HG02759 (cell line): ENCODE data around the gene FBXL17.

Experiments
- ATAC-seq: cut with Tn5 transposase; IDR thresholded peaks from one replicate; pipeline ENCODE4 v1.9.1; 2021; ENCODE audit warnings: mild to moderate bottlenecking, moderate library complexity; ENCODE audit not compliant: unreplicated experiment

The FBXL17 gene

DNA sequence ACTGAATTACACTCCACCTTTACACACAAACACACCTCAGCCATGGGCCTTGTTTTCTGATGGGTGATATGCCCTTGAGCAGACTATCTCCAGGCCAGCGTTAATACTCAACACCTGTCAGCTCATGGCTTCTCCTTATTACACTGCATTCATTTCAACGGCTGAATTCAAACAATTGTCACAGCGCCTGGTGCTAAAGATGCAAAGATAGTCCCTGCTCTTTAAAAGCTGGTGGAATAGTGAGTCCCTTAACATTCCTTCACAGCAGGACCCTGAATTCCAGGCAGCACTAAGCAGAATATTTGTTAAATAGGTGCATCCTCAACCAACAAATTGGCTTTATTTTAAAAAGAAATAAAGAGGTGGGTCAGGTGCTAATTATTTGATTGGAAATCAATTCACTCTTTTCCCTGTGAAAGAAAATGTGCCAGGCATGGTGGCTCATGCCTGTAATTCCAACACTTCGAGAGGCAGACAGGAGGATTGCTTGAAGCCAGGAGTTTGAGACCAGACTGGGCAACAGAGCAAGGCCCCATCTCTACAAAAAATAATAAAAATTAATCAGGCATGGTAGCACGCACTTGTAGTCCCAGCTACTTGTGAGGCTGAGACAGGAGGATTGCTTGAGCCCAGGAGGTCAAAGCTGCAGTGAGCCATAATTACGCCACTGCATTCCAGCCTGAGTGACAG lies 555.4 kb downstream of the FBXL17 start:
- no peak for ATAC-seq

DNA sequence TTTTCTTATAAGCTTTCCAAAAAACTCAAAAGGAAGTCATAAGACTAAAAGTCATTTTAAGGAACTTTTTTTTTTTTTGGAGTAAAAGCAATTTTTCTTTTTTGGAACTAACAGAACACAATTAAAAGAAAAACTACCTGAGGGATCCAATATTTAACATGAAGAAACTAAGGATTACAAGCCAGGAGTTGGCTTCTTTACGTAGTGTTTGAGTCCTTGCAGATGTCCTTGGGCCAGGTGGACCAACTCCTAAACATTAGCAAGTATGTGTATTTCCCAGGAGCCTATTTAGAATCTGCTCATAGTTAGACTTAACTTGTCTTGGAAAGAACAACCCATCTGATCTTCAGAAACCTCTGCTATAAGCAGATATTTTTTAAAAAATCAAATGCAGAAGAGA lies 557.1 kb downstream of the FBXL17 start:
- no peak for ATAC-seq

DNA sequence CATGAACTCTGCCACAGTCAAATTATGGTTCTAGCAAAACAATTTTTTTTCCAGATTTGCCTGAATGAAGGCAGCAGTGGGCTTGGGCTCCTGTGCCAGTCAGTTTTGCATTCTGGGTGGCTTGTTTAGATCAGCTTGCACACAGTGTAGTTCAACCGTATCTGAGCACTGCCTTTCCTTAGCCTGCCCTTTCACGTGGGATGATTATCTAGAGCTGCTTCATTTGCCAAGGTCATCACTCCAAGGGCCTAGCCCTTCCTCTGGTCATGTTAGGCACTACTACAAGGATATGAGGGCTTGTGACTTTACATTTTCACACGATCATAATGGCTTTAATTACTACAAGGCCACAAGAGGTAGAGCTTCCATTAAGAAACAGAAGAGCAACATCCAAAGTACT lies 560.6 kb downstream of the FBXL17 start:
- ATAC-seq: no peak

DNA sequence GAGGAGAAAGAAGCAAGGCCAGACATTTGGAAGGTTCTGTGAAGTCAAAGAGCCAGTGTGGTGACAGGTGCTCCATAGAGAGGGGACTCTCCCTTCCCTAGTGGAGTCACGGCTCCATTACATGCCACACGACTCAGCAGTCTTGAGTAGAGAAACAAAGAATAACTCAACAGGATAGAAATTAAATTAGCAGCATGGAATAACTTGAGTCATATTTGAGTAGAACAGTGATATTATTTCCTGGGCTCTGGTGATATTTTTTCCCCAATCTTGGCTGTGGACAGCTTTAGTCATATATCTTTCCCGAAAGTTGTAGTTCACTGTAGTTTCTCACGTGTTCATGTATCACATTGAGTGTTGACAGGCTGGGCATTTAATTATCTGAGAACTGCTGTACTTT lies 561.5 kb downstream of the FBXL17 start:
- no peak for ATAC-seq

DNA sequence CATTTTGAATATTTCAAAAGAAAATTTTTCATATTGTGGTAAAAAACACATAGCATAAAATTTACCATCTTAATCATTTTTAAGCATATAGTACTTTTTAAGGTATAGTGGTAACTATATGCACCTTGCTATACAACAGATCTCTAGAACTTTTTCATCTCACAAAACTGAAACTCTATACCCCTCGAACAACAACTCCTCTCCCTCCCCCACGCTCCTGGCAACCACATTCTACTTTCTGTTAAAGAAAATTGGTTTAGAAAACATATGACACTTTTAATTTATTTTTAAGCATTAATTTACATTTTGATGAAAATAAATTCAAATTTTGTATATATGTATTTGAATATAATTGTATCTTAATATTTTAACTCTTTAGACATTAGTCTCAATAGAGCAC lies 563.9 kb downstream of the FBXL17 start:
- ATAC-seq: no peak

DNA sequence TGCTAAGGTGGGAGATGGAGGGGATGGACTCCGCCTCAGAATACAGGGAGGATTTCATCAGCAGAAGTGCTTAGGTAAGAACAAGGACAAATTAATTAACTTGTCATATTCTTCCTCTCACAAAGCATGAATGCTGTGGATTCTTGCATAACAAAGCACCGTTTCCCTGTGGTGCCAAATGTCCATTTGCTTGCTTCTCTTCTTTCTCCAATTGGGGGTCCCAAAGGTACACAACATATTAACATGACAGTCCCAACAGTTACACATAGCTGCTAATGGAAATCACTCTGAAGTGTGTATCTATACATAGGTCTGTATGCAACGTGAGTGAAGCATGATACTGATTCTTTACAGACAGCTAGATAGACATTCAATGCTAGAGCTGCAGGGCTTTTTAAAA lies 564.5 kb downstream of the FBXL17 start:
- no peak for ATAC-seq

DNA sequence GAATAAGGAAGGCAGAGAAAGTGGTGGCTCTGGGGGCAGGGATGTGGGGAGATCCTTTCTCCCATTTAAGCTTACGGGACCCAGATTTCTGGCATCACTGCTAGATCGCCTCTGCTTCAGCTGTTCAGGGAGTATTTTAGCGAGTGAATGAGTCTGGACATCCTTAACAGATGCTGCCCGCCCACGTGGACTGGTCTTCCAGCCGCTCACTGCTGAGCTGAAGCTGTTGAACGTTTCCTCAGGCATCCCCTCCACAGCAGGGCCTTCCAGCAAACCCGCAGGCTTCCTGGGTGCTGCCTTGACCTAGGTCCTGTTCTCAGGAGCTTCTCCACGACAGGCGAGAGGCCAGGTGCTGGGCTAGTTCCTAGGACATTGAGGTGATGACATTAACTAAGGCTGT lies 566.8 kb downstream of the FBXL17 start:
- no peak for ATAC-seq

DNA sequence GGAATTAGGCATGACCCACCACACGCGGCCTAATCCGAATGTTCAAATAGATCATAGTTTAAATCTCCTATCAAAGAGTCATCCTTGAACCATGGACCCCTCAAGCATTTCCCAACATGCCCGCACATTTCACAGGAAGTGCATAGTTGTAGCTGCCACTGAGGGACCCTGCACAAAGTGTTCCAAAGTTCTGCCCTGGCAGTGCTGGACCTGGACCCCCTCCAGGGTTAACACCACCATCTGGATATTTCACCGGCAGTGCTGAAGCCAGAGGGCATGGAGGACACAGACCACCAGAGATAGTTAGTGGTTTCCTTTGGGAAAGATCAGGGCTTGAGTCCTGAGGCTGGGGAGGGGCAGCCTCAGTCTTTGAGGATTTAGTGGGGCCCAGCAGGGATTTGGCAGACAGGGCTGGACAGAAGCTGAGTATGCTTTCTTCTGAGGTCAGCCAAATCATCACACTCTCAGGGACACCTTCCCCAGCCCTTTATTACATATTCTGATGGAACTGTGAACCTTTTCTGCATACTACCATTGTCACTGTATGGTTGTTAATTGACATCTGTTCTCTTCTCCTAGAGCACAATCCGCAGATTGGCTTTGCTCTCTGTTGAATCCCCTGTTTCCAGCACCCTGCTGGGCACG lies 567.6 kb downstream of the FBXL17 start:
- no peak for ATAC-seq

DNA sequence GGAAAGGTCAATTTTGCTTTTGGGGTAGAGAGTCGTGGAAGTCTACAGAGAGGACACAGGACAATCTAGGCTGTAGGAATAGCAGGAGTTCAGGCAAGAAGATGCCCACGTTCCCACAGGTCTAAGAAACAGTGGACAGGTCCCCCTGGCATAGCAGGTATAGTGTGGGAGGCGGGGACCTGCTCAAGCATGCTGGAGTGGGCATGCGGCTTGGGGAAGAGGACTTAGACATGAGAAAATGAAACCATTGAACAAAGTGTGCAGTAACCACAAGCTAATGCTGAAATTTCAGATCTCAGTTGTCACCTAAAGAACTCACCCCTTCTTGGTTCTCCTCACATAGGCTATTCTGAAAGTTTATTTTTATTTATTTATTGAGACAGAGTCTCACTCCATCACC lies 568.3 kb downstream of the FBXL17 start:
- ATAC-seq: peak; percentile 71

DNA sequence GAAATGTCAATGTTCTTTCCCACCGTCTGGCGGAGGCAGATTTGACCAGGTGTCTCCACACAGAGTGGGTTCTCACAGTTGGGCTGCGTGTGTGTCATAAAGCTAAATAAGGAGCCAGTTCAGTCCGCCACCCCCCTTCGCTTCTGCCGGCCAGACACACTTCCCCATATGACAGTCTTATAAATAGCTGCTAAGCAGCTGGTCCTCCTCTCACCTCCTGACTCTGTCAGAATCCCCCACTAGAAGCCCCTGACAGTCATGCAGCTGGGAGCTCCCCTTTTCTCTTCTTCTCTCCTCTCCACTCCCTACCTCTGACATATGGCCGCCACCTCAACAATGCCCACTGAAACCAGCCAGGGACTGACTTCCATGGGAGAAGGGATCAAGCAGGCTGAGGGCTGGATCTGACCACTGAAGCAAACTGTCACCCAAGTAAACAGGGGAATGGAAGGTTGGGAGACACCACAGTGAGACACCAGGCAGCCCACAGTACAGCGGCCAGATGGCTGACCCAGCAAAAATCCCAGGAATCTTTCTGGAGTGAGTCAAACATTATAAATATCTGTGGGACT lies 569.2 kb downstream of the FBXL17 start:
- peak; percentile 81 for ATAC-seq

DNA sequence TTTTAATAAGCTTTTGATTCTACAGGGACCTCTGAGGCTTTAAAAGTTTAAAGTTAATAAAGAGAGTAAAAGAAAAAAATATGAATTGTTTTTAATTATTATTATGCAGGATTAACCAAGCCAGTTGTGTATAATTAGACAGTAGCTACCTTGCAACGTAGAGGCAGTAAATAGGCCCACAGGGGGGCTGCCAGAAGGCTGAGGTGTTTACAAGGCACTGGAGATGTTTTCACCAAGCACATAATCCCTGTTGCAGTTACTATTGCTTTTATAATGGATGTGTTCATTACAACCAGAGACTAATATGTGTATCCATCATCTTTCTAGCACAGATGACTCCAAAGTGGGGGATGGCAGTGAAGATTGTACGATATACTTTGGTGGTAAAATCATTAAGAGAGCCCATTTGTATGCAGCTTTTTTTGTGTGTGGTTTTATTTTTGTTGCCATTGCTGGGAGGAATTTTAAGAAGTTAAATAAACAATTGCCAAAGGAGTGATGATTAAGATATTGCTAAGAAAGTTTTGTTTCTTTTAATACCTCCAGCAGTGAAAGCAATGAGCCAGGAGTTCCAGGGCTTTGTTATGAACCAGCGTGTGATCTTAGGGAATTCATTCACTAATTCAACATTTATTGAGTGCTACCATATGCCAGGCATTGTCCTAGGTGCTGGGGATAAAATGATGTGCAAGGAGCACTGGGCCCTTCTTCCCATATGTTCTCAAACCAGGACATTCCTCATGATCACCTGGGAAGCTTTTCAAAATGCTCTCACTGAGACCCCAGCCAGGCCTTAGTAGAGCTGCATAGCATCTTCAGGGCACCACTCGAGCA lies 572.5 kb downstream of the FBXL17 start:
- ATAC-seq: no peak
